Vagina (tissue), 2 donors: ENCODE data around the gene PTCH2.

Experiments
- POLR2A ChIP-seq, 2 donors: fragments of 450-650 bp; IDR thresholded peaks; one replicate each; pipeline ENCODE4 v1.6.1; 2017; ENCODE audit warnings: antibody characterized with exemption in 2 of 2, mild to moderate bottlenecking in 2 of 2, moderate library complexity in 2 of 2
- TF ChIP-seq, protein P1 (sequence below), 3 experiments: fragments of 450-650 bp in 2 of 3; fragments of 200-600 bp in 1 of 3; sonication (generic) in 1 of 3; IDR thresholded peaks; one replicate each; pipeline ENCODE4 v1.5.1; 2017 to 2019; ENCODE audit warnings: antibody characterized with exemption in 3 of 3, mild to moderate bottlenecking in 2 of 3, moderate library complexity in 2 of 3

GRCh38 chr1:44817771-44818495, 25.1 kb downstream of the PTCH2 start:
- TF ChIP-seq, protein P1, sequence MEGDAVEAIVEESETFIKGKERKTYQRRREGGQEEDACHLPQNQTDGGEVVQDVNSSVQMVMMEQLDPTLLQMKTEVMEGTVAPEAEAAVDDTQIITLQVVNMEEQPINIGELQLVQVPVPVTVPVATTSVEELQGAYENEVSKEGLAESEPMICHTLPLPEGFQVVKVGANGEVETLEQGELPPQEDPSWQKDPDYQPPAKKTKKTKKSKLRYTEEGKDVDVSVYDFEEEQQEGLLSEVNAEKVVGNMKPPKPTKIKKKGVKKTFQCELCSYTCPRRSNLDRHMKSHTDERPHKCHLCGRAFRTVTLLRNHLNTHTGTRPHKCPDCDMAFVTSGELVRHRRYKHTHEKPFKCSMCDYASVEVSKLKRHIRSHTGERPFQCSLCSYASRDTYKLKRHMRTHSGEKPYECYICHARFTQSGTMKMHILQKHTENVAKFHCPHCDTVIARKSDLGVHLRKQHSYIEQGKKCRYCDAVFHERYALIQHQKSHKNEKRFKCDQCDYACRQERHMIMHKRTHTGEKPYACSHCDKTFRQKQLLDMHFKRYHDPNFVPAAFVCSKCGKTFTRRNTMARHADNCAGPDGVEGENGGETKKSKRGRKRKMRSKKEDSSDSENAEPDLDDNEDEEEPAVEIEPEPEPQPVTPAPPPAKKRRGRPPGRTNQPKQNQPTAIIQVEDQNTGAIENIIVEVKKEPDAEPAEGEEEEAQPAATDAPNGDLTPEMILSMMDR (IDR thresholded peaks at IDR 0.05) = no peak
- TF ChIP-seq POLR2A (IDR thresholded peaks at IDR 0.05) = no peak
